ENCODE measurements around the gene BANK1.

The BANK1 gene

GRCh38 chr4:101853028-101853427 is 62.5 kb downstream of the BANK1 start (continued):
- TF ChIP-seq PATZ1 (CRISPR knock-in tag; IDR thresholded peaks at IDR 0.05; ENCODE audit: borderline replicate concordance) (no peak), TSHZ2 (CRISPR knock-in tag; IDR thresholded peaks at IDR 0.05) (no peak), ISL1 (CRISPR knock-in tag; IDR thresholded peaks at IDR 0.05) (no peak), ZNF565 (CRISPR knock-in tag; conservative IDR thresholded peaks at IDR 0.05; ENCODE audit: low read depth) (no peak), BACH2 (CRISPR knock-in tag; IDR thresholded peaks at IDR 0.05; ENCODE audit: borderline replicate concordance) (no peak), ZNF70 (CRISPR knock-in tag; IDR thresholded peaks at IDR 0.05) (no peak), ZNF8 (CRISPR knock-in tag; IDR thresholded peaks at IDR 0.05) (no peak)

DNA sequence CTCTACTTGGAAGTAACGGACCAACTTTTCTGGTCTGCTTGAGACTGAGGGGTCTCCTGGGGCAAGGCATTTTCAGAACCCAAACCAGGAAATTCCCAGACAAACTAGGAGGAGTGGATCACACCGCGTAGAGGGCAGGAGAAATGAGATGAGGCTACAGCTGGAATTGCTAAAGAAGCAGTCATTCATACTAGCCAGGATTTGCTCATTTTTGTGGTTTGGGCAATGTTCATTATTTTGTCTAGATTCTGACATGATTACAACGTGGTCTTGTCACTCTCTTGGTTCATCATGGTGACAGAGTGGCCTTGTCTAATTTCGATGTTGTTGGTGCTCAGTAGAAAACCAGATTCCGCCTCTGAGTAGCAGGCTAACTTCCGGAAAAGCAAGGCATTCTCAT is 63.2 kb downstream of the BANK1 start:
- TF ChIP-seq ZNF70 (CRISPR knock-in tag; IDR thresholded peaks at IDR 0.05) = no peak
- TF ChIP-seq GLIS3 (CRISPR knock-in tag; IDR thresholded peaks at IDR 0.05) = no peak
- TF ChIP-seq BACH2 (CRISPR knock-in tag; IDR thresholded peaks at IDR 0.05; ENCODE audit: borderline replicate concordance) = no peak
- TF ChIP-seq ZFP3 (CRISPR knock-in tag; IDR thresholded peaks at IDR 0.05) = no peak
- TF ChIP-seq ZFP30 (CRISPR knock-in tag; IDR thresholded peaks at IDR 0.05) = no peak
- TF ChIP-seq ZNF565 (CRISPR knock-in tag; conservative IDR thresholded peaks at IDR 0.05; ENCODE audit: low read depth) = no peak
- no peak for TF ChIP-seq PATZ1 (CRISPR knock-in tag; IDR thresholded peaks at IDR 0.05; ENCODE audit: borderline replicate concordance)
- TF ChIP-seq ISL1 (CRISPR knock-in tag; IDR thresholded peaks at IDR 0.05) = no peak
- TF ChIP-seq POU6F1 (CRISPR knock-in tag; IDR thresholded peaks at IDR 0.05; ENCODE audit: borderline replicate concordance, low read depth) = no peak
- no peak for TF ChIP-seq ZNF8 (CRISPR knock-in tag; IDR thresholded peaks at IDR 0.05)
- TF ChIP-seq SNAI2 (CRISPR knock-in tag; IDR thresholded peaks at IDR 0.05) = no peak
- TF ChIP-seq TSHZ2 (CRISPR knock-in tag; IDR thresholded peaks at IDR 0.05) = no peak
- TF ChIP-seq OSR1 (CRISPR knock-in tag; IDR thresholded peaks at IDR 0.05) = no peak
- TF ChIP-seq TOX (CRISPR knock-in tag; IDR thresholded peaks at IDR 0.05; ENCODE audit: borderline replicate concordance) = no peak
- TF ChIP-seq ESRRG (CRISPR knock-in tag; IDR thresholded peaks at IDR 0.05) = no peak
- no peak for TF ChIP-seq ARNTL (CRISPR knock-in tag; IDR thresholded peaks at IDR 0.05; ENCODE audit: borderline replicate concordance, low read depth)
- no peak for TF ChIP-seq ZC3H10 (CRISPR knock-in tag; IDR thresholded peaks at IDR 0.05)
- ATAC-seq = no peak

- ATAC-seq = no peak
- TF ChIP-seq POU6F1 (CRISPR knock-in tag; IDR thresholded peaks at IDR 0.05; ENCODE audit: borderline replicate concordance, low read depth) = no peak
- no peak for TF ChIP-seq ZFP30 (CRISPR knock-in tag; IDR thresholded peaks at IDR 0.05)
- TF ChIP-seq ARNTL (CRISPR knock-in tag; IDR thresholded peaks at IDR 0.05; ENCODE audit: borderline replicate concordance, low read depth) = no peak
- no peak for TF ChIP-seq CSRNP3 (CRISPR knock-in tag; IDR thresholded peaks at IDR 0.05)
- TF ChIP-seq PATZ1 (CRISPR knock-in tag; IDR thresholded peaks at IDR 0.05; ENCODE audit: borderline replicate concordance) = no peak
- TF ChIP-seq BACH2 (CRISPR knock-in tag; IDR thresholded peaks at IDR 0.05; ENCODE audit: borderline replicate concordance) = no peak
- TF ChIP-seq TOX (CRISPR knock-in tag; IDR thresholded peaks at IDR 0.05; ENCODE audit: borderline replicate concordance) = no peak
- no peak for TF ChIP-seq CSDC2 (CRISPR knock-in tag; IDR thresholded peaks at IDR 0.05)
- no peak for TF ChIP-seq SNAI2 (CRISPR knock-in tag; IDR thresholded peaks at IDR 0.05)
- no peak for TF ChIP-seq ESRRG (CRISPR knock-in tag; IDR thresholded peaks at IDR 0.05)
- TF ChIP-seq OSR1 (CRISPR knock-in tag; IDR thresholded peaks at IDR 0.05) = no peak
- no peak for TF ChIP-seq ZFP3 (CRISPR knock-in tag; IDR thresholded peaks at IDR 0.05)
These were observed 64.7 kb downstream of the BANK1 start for GRCh38 chr4:101855239-101855638.
